Right lobe of liver (tissue), 4 donors: ENCODE measurements around the gene TBC1D12.

Experiments used
- POLR2A ChIP-seq: fragments of 450-650 bp; IDR thresholded peaks from one replicate; pipeline ENCODE4 v1.6.1; 2017; ENCODE audit warnings: antibody characterized with exemption, mild to moderate bottlenecking
- TF ChIP-seq, protein P1 (sequence below), 4 donors: fragments of 200-600 bp in 3 of 4; fragments of 450-650 bp in 1 of 4; IDR thresholded peaks; one replicate each; pipeline versions ENCODE4 v1.5.1 to v1.8.0; 2016 to 2022; ENCODE audit warnings: antibody characterized with exemption in 4 of 4, mild to moderate bottlenecking in 2 of 4
- donor health status: DM: no; HTN: no; CAD: no.
- donor health status: DM: no; HTN: no; CAD: no.
- donor health status: DM: no; HTN: yes; CAD: no.

DNA sequence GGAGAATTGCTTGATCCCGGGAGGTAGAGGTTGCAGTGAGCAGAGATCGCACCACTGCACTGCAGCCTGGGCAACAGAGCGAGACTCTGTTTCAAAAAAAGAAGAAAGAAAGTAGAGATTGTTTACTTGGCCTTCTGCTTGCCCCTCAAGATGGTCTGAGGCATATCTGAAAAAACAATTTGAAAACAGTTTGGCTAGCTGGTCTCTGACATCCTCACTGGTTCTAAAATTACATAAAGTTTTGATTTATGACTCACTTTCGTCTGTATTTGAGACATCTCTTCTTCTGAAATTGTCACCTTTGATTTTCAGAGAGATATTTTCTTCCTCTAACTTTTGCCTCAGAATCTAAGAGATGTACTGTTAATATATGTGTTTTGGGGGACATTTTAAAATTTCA lies 93.7 kb downstream of the TBC1D12 start:
- TF ChIP-seq, protein P1, sequence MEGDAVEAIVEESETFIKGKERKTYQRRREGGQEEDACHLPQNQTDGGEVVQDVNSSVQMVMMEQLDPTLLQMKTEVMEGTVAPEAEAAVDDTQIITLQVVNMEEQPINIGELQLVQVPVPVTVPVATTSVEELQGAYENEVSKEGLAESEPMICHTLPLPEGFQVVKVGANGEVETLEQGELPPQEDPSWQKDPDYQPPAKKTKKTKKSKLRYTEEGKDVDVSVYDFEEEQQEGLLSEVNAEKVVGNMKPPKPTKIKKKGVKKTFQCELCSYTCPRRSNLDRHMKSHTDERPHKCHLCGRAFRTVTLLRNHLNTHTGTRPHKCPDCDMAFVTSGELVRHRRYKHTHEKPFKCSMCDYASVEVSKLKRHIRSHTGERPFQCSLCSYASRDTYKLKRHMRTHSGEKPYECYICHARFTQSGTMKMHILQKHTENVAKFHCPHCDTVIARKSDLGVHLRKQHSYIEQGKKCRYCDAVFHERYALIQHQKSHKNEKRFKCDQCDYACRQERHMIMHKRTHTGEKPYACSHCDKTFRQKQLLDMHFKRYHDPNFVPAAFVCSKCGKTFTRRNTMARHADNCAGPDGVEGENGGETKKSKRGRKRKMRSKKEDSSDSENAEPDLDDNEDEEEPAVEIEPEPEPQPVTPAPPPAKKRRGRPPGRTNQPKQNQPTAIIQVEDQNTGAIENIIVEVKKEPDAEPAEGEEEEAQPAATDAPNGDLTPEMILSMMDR (IDR thresholded peaks at IDR 0.05): no peak
- no peak for TF ChIP-seq POLR2A
